ENCODE results near the gene CTSF. TPM values are rescaled to one million over a fixed set of nuclear protein-coding genes. Genes with fewer than 3 reads are reported as not detected.

CTSF gene
- total and polyA plus RNA-seq, 2 of the 13 experiments (the other 11 are each of a cell fraction or from before 2014, with no cell fraction given) = not detected

- no TSS peak for BruUV-seq (replicated peaks)
- H3K27ac ChIP-seq (ENCODE audit: extremely low read length, insufficient read depth, low read length) = no peak overlapping the region
- TF ChIP-seq ZNF337 (CRISPR knock-in tag; IDR thresholded peaks at IDR 0.05; ENCODE audit: borderline replicate concordance, low read depth) (no peak), ZMYM4 (CRISPR knock-in tag; IDR thresholded peaks at IDR 0.05) (no peak), IRX3 (CRISPR knock-in tag; IDR thresholded peaks at IDR 0.05; ENCODE audit: borderline replicate concordance, low read depth) (no peak), ZSCAN22 (CRISPR knock-in tag; IDR thresholded peaks at IDR 0.05) (no peak), MAZ (IDR thresholded peaks at IDR 0.05; ENCODE audit: borderline replicate concordance, low read depth, low read length) (no peak), MAZ (CRISPR knock-in tag; IDR thresholded peaks at IDR 0.05; ENCODE audit: low read depth) (no peak), CEBPZ (IDR thresholded peaks at IDR 0.05; ENCODE audit: low read length) (no peak), MAF1 (CRISPR knock-in tag; IDR thresholded peaks at IDR 0.05; ENCODE audit: borderline replicate concordance) (no peak), ELF4 (CRISPR knock-in tag; IDR thresholded peaks at IDR 0.05; ENCODE audit: borderline replicate concordance) (no peak), ZNF296 (CRISPR knock-in tag; conservative IDR thresholded peaks at IDR 0.05) (no peak), DR1 (CRISPR knock-in tag; IDR thresholded peaks at IDR 0.05) (no peak), GMEB1 (CRISPR knock-in tag; IDR thresholded peaks at IDR 0.05; ENCODE audit: borderline replicate concordance) (no peak), HES4 (CRISPR knock-in tag; IDR thresholded peaks at IDR 0.05; ENCODE audit: borderline replicate concordance) (0 out of 2 replicates have a peak, but pooled peaks have one; percentile 19), ADNP (CRISPR knock-in tag; IDR thresholded peaks at IDR 0.05) (peak; percentile 55; the same call in 1 of the 2 replicates), ZNF552 (CRISPR knock-in tag; IDR thresholded peaks at IDR 0.05; ENCODE audit: borderline replicate concordance) (no peak), HNF1B (CRISPR knock-in tag; IDR thresholded peaks at IDR 0.05) (no peak), ARHGAP35 (CRISPR knock-in tag; IDR thresholded peaks at IDR 0.05; ENCODE audit: borderline replicate concordance) (no peak)
These were observed 21.3 kb downstream of the CTSF start for GRCh38 chr11:66546966-66547661.

More at GRCh38 chr11:66546966-66547661, 21.3 kb downstream of the CTSF start:
- Histone ChIP-seq H3K4me1 (ENCODE audit: insufficient read depth, low read length) (peaks cover 47% of the 10 kb centered on the region), H3K27me3 (ENCODE audit: control insufficient read depth in 1 of 2, insufficient read depth in 2 of 2, low read length in 2 of 2) (peaks cover 2 to 11% of the 10 kb centered on the region in 2 experiments; a peak in 4 of 5 replicates), H3K36me3 (replicated peaks in 1 of 2; ENCODE audit: control insufficient read depth in 1 of 2, insufficient read depth in 2 of 2, low read length in 2 of 2) (no peaks in the 10 kb centered on the region), H3K9ac (ENCODE audit: insufficient read depth, low read depth, low read length) (peak overlapping the region; percentile 40; the same call in 1 of the 2 replicates), H3K4me3 (replicated peaks in 1 of 3; ENCODE audit: insufficient read depth in 1 of 3, low read depth in 2 of 3, low read length in 3 of 3) (peak overlapping the region; percentile 69 to 93 (median 83); a peak in 5 of 6 replicates), H3K79me2 (ENCODE audit: insufficient read depth, low read length) (no peaks in the 10 kb centered on the region), H3K4me2 (ENCODE audit: low read depth, low read length) (peak overlapping the region; percentile 97), H2AFZ (ENCODE audit: low read length) (no peak overlapping the region), H3K9me3 (ENCODE audit: low read length) (no peaks in the 10 kb centered on the region), H4K20me1 (ENCODE audit: insufficient read depth, low read length) (no peaks in the 10 kb centered on the region)
- ATAC-seq = peak; percentile 4; the same call in 1 of the 3 replicates
- in situ Hi-C loops (cut with HindIII; ENCODE audit: extremely low pct_ligation_motif_present, low pct_unique_long_range_greater_than_20kb) (no loop called here), intact Hi-C loops (cut with micrococcal nuclease; ENCODE audit: unreplicated experiment) (loop anchor here (1.0 kb wide), 1 partner anchor 67 kb away; the partner anchor contains the start of gene DPP3)
- CTCF ChIA-PET (ENCODE audit: low intra/inter-chr PET ratio, low total read pairs) = no interaction called here
- WGBS (ENCODE audit: low lambda C conversion rate) = 16% methylated on average over 14 of the region's 18 CpGs
- FAIRE-seq = no peak
- DNase-seq (ENCODE audit: low spot score) = no peak
- POLR2A ChIA-PET = interaction anchor here (1.2 to 2.9 kb wide), 6 partner anchors 38 to 131 kb away, joined by 5 to 17 read pairs (median 11); partner anchors contain the start of genes CCDC87, CCS, DPP3 and RBM14
